ENCODE measurements around the gene SLC35F3. TPM values are rescaled to one million over a fixed set of nuclear protein-coding genes. Genes with fewer than 3 reads are reported as not detected.
"Not testable (repeated sequence)": the region's sequence is repeated elsewhere in the genome, so short reads cannot be mapped to it uniquely, and the experiment has no call there.

Gene SLC35F3
- total RNA-seq, 6 experiments from 2014 or later: 0.26 to 0.58 (median 0.46) TPM

DNA sequence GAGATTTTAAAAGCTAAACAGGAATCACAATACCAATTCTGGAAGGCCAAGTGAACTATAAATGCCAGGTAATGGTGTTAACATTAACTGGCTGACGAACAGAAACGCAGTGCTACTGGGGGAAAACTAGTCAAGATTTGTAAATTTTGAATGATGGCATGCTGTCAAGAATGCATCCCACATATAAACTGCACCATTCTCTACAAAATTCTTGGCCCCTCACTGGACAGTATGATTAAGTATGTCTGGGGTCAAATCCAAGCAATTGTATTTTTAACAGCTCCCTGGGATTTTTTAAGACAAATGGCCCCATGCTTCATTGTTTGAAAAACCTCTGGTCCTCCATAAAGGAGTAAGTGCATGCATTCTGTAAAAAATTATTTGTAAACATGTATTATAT is 395.6 kb downstream of the SLC35F3 start:
- Mint-ChIP-seq H3K4me1 (ENCODE audit: low read depth) (no peaks in the 10 kb centered on the region), H3K36me3 (ENCODE audit: low read depth) (no peaks in the 10 kb centered on the region)

DNA sequence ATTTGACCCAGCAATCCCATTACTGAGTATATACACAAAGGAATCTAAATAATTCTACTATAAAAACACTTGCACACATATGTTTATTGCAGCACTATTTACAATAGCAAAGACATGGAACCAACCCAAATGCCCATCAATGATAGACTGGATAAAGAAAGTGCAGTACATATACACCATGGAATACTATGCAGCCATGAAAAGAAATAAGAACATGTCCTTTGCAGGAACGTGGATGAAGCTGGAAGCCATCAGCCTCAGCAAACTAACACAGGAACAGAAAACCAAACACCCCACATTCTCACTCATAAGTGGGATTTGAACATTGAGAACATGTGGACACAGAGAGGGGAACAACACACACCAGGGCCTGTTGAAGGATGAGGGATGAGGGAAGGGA is 397.2 kb downstream of the SLC35F3 start:
- H3K4me1 Mint-ChIP-seq (ENCODE audit: low read depth); H3K27ac Mint-ChIP-seq; H3K27me3 Mint-ChIP-seq (ENCODE audit: insufficient read depth); H3K36me3 Mint-ChIP-seq (ENCODE audit: low read depth); DNase-seq; H3K9me3 Mint-ChIP-seq; H3K4me3 Mint-ChIP-seq: not testable (repeated sequence)

More for the DNA sequence above, 395.6 kb downstream of the SLC35F3 start:
- TF ChIP-seq, protein P1, sequence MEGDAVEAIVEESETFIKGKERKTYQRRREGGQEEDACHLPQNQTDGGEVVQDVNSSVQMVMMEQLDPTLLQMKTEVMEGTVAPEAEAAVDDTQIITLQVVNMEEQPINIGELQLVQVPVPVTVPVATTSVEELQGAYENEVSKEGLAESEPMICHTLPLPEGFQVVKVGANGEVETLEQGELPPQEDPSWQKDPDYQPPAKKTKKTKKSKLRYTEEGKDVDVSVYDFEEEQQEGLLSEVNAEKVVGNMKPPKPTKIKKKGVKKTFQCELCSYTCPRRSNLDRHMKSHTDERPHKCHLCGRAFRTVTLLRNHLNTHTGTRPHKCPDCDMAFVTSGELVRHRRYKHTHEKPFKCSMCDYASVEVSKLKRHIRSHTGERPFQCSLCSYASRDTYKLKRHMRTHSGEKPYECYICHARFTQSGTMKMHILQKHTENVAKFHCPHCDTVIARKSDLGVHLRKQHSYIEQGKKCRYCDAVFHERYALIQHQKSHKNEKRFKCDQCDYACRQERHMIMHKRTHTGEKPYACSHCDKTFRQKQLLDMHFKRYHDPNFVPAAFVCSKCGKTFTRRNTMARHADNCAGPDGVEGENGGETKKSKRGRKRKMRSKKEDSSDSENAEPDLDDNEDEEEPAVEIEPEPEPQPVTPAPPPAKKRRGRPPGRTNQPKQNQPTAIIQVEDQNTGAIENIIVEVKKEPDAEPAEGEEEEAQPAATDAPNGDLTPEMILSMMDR (IDR thresholded peaks at IDR 0.05): no peak
- no peak for DNase-seq
- Mint-ChIP-seq H3K27ac (no peak overlapping the region), H3K9me3 (no peaks in the 10 kb centered on the region), H3K27me3 (ENCODE audit: insufficient read depth) (peaks cover 1% of the 10 kb centered on the region; the same call in 1 of the 2 replicates), H3K4me3 (no peak overlapping the region)

DNA sequence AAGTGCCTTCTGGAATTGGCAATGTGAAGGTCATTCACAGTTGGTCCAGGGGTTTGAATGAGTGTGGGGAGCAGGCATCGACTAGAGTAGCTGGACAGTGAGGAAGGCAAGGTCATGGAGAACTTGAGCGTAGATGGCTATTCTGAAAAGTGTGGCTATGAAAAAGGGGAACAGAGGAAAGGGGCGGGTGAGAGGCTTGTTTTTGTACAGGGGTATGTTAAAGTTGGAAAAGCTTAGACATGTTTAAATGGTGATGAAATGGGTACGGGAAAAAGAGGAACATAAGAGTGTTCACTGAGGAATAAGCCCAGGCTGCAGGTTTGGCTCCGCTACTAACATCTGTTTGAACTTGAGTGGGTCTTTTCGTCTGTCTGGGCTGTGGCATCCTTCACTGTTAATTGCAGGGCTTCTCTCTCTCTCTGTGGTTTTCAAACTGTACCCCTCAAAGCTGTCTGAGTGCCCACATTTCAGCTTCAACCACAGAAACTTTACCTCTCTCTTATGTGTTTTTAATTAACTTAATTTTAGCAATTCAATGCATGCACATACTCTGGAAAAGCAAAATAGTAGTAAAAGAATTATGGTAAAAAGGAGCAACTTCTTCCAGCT is 398.0 kb downstream of the SLC35F3 start:
- Mint-ChIP-seq H3K36me3 (ENCODE audit: low read depth) (no peaks in the 10 kb centered on the region), H3K27ac (no peak overlapping the region), H3K4me1 (ENCODE audit: low read depth) (no peaks in the 10 kb centered on the region), H3K4me3 (no peak overlapping the region), H3K9me3 (no peaks in the 10 kb centered on the region), H3K27me3 (ENCODE audit: insufficient read depth) (peaks cover 1% of the 10 kb centered on the region)
- TF ChIP-seq, protein P1 (IDR thresholded peaks at IDR 0.05): no peak
- DNase-seq: no peak

DNA sequence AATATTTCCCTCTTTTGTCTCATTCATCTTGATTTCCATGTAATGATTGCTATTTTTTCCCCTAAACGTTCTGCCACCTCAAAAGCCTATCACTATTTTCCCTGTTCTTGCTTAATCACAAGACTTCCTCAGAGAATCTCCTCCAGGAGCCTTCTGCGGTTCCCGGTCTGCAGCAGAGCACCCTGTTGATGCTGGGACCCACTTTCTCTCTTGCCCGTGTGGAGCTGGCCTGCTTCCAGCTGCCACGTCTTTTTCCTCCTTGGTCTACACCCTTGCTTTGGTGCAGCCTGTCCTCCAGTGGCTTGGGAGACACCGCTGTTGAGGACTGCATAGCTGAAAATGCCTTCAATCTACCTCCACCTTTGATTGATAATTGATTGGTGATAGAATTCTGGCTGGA is 398.8 kb downstream of the SLC35F3 start:
- TF ChIP-seq, protein P1 (IDR thresholded peaks at IDR 0.05): no peak
- H3K4me1 Mint-ChIP-seq (ENCODE audit: low read depth): no peaks in the 10 kb centered on the region
- no peak for DNase-seq
- no peak overlapping the region for H3K27ac Mint-ChIP-seq
- H3K9me3 Mint-ChIP-seq: no peaks in the 10 kb centered on the region
- H3K27me3 Mint-ChIP-seq (ENCODE audit: insufficient read depth): peaks cover 4% of the 10 kb centered on the region
- H3K4me3 Mint-ChIP-seq: no peak overlapping the region
- no peaks in the 10 kb centered on the region for H3K36me3 Mint-ChIP-seq (ENCODE audit: low read depth)

DNA sequence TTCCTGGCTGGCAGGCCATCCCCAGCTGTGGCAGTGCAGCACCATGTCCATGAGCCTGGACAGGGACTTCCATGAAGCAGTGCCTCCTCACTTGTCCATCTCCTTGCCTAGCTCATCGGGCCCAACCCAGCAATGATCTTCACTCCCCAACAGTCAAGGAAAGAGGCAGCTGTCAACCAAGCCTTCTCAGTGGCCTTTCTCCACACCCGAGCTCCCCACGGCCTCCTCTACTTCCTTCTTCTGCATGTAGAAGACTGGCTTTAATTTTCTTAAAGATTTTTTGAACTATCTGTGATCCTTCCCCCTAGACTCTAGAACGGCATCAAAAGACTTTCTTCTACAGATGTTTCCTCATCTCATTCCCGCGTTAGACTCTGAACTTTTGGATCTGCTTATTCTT is 403.2 kb downstream of the SLC35F3 start:
- no peak for DNase-seq
- Mint-ChIP-seq H3K4me1 (ENCODE audit: low read depth) (peaks cover 17% of the 10 kb centered on the region), H3K36me3 (ENCODE audit: low read depth) (no peaks in the 10 kb centered on the region), H3K27ac (no peak overlapping the region), H3K4me3 (no peak overlapping the region), H3K9me3 (no peaks in the 10 kb centered on the region), H3K27me3 (ENCODE audit: insufficient read depth) (peaks cover 15% of the 10 kb centered on the region)
- TF ChIP-seq, protein P1 (IDR thresholded peaks at IDR 0.05): no peak

DNA sequence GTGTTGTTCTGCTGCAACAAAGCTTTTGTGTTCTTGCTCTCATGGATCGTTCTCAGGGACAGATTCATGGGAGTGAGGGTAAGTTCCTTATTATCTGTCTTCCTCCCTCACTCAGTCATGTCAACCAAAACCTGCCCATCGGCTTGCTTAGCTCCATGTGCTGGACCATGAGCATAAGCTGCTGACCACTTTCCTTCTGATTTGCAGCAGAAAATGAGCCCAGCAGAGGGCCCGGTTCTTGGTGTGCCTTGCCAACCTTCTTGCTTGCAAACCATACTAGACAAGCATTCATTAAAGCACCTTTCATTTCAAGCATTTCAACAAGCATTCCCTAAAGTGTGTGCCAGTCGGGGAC is 404.7 kb downstream of the SLC35F3 start:
- no peak for DNase-seq
- H3K9me3 Mint-ChIP-seq: no peaks in the 10 kb centered on the region
- TF ChIP-seq, protein P1 (IDR thresholded peaks at IDR 0.05): no peak
- H3K27ac Mint-ChIP-seq: no peak overlapping the region
- peaks cover 15% of the 10 kb centered on the region for H3K27me3 Mint-ChIP-seq (ENCODE audit: insufficient read depth)
- no peak overlapping the region for H3K4me3 Mint-ChIP-seq
- H3K4me1 Mint-ChIP-seq (ENCODE audit: low read depth): peaks cover 28% of the 10 kb centered on the region
- no peaks in the 10 kb centered on the region for H3K36me3 Mint-ChIP-seq (ENCODE audit: low read depth)
